ENCODE data around the gene PTPRR.

PTPRR gene

GRCh38 chr12:70711831-70712230, 208.7 kb downstream of the PTPRR start:
- H3K4me3 ChIP-seq (ENCODE audit: low read length), result no peak overlapping the region
- H3K9me3 ChIP-seq (replicated peaks; ENCODE audit: low read length), result no peaks in the 10 kb centered on the region
- no peak overlapping the region for H3K9ac ChIP-seq (ENCODE audit: low read depth, low read length)
- H3K4me2 ChIP-seq (ENCODE audit: low read length), result no peak overlapping the region
- H3K27me3 ChIP-seq (ENCODE audit: control insufficient read depth, insufficient read depth, low read length), result no peaks in the 10 kb centered on the region
- H3K4me1 ChIP-seq (ENCODE audit: control insufficient read depth, insufficient read depth, low read length), result no peaks in the 10 kb centered on the region
- H3K36me3 ChIP-seq (ENCODE audit: insufficient read depth, low read length), result no peaks in the 10 kb centered on the region

GRCh38 chr12:70709022-70709421, 211.5 kb downstream of the PTPRR start:
- H3K4me1 ChIP-seq (ENCODE audit: control insufficient read depth, insufficient read depth, low read length), result no peaks in the 10 kb centered on the region
- H3K9me3 ChIP-seq (replicated peaks; ENCODE audit: low read length), result no peaks in the 10 kb centered on the region
- no peak overlapping the region for H3K4me2 ChIP-seq (ENCODE audit: low read length)
- no peak overlapping the region for H3K9ac ChIP-seq (ENCODE audit: low read depth, low read length)
- H3K4me3 ChIP-seq (ENCODE audit: low read length), result no peak overlapping the region
- H3K27me3 ChIP-seq (ENCODE audit: control insufficient read depth, insufficient read depth, low read length), result no peaks in the 10 kb centered on the region
- no peaks in the 10 kb centered on the region for H3K36me3 ChIP-seq (ENCODE audit: insufficient read depth, low read length)

- H3K4me3 ChIP-seq (ENCODE audit: low read length), result no peak overlapping the region
- no peaks in the 10 kb centered on the region for H3K9me3 ChIP-seq (replicated peaks; ENCODE audit: low read length)
- no peak overlapping the region for H3K4me2 ChIP-seq (ENCODE audit: low read length)
- H3K4me1 ChIP-seq (ENCODE audit: control insufficient read depth, insufficient read depth, low read length), result no peaks in the 10 kb centered on the region
- H3K27me3 ChIP-seq (ENCODE audit: control insufficient read depth, insufficient read depth, low read length), result no peaks in the 10 kb centered on the region
- H3K36me3 ChIP-seq (ENCODE audit: insufficient read depth, low read length), result no peaks in the 10 kb centered on the region
- H3K9ac ChIP-seq (ENCODE audit: low read depth, low read length), result no peak overlapping the region
Measured at GRCh38 chr12:70706611-70707010, 213.9 kb downstream of the PTPRR start.

- no peaks in the 10 kb centered on the region for H3K4me1 ChIP-seq (ENCODE audit: control insufficient read depth, insufficient read depth, low read length)
- H3K9me3 ChIP-seq (replicated peaks; ENCODE audit: low read length), result no peaks in the 10 kb centered on the region
- H3K4me3 ChIP-seq (ENCODE audit: low read length), result no peak overlapping the region
- no peaks in the 10 kb centered on the region for H3K27me3 ChIP-seq (ENCODE audit: control insufficient read depth, insufficient read depth, low read length)
- no peak overlapping the region for H3K4me2 ChIP-seq (ENCODE audit: low read length)
- no peak overlapping the region for H3K9ac ChIP-seq (ENCODE audit: low read depth, low read length)
- H3K36me3 ChIP-seq (ENCODE audit: insufficient read depth, low read length), result no peaks in the 10 kb centered on the region
Measured at GRCh38 chr12:70698345-70698744, 222.2 kb downstream of the PTPRR start.

GRCh38 chr12:70695361-70696023, 225.0 kb downstream of the PTPRR start:
- no peaks in the 10 kb centered on the region for H3K9me3 ChIP-seq (replicated peaks; ENCODE audit: low read length)
- no peaks in the 10 kb centered on the region for H3K36me3 ChIP-seq (ENCODE audit: insufficient read depth, low read length)
- peaks cover 8% of the 10 kb centered on the region for H3K4me1 ChIP-seq (ENCODE audit: control insufficient read depth, insufficient read depth, low read length)
- H3K4me2 ChIP-seq (ENCODE audit: low read length), result no peak overlapping the region
- H3K4me3 ChIP-seq (ENCODE audit: low read length), result no peak overlapping the region
- H3K27me3 ChIP-seq (ENCODE audit: control insufficient read depth, insufficient read depth, low read length), result no peaks in the 10 kb centered on the region
- no peak overlapping the region for H3K9ac ChIP-seq (ENCODE audit: low read depth, low read length)

GRCh38 chr12:70692681-70693288, 227.8 kb downstream of the PTPRR start:
- H3K9me3 ChIP-seq (replicated peaks; ENCODE audit: low read length), result no peaks in the 10 kb centered on the region
- H3K9ac ChIP-seq (ENCODE audit: low read depth, low read length), result no peak overlapping the region
- no peaks in the 10 kb centered on the region for H3K36me3 ChIP-seq (ENCODE audit: insufficient read depth, low read length)
- H3K4me2 ChIP-seq (ENCODE audit: low read length), result no peak overlapping the region
- H3K4me1 ChIP-seq (ENCODE audit: control insufficient read depth, insufficient read depth, low read length), result peaks cover 8% of the 10 kb centered on the region
- no peak overlapping the region for H3K4me3 ChIP-seq (ENCODE audit: low read length)
- H3K27me3 ChIP-seq (ENCODE audit: control insufficient read depth, insufficient read depth, low read length), result no peaks in the 10 kb centered on the region

GRCh38 chr12:70691018-70691672, 229.4 kb downstream of the PTPRR start:
- peaks cover 8% of the 10 kb centered on the region for H3K4me1 ChIP-seq (ENCODE audit: control insufficient read depth, insufficient read depth, low read length)
- no peaks in the 10 kb centered on the region for H3K36me3 ChIP-seq (ENCODE audit: insufficient read depth, low read length)
- no peak overlapping the region for H3K4me3 ChIP-seq (ENCODE audit: low read length)
- H3K9me3 ChIP-seq (replicated peaks; ENCODE audit: low read length), result no peaks in the 10 kb centered on the region
- H3K27me3 ChIP-seq (ENCODE audit: control insufficient read depth, insufficient read depth, low read length), result no peaks in the 10 kb centered on the region
- H3K4me2 ChIP-seq (ENCODE audit: low read length), result peak overlapping the region; percentile 9
- H3K9ac ChIP-seq (ENCODE audit: low read depth, low read length), result no peak overlapping the region

- Histone ChIP-seq H3K4me1 (ENCODE audit: control insufficient read depth, insufficient read depth, low read length) (peaks cover 8% of the 10 kb centered on the region), H3K4me3 (ENCODE audit: low read length) (no peak overlapping the region), H3K4me2 (ENCODE audit: low read length) (no peak overlapping the region), H3K9me3 (replicated peaks; ENCODE audit: low read length) (no peaks in the 10 kb centered on the region), H3K9ac (ENCODE audit: low read depth, low read length) (no peak overlapping the region), H3K36me3 (ENCODE audit: insufficient read depth, low read length) (no peaks in the 10 kb centered on the region), H3K27me3 (ENCODE audit: control insufficient read depth, insufficient read depth, low read length) (no peaks in the 10 kb centered on the region)
Measured at GRCh38 chr12:70686907-70687306, 233.6 kb downstream of the PTPRR start.

- Histone ChIP-seq H3K36me3 (ENCODE audit: insufficient read depth, low read length) (no peaks in the 10 kb centered on the region), H3K9ac (ENCODE audit: low read depth, low read length) (no peak overlapping the region), H3K4me1 (ENCODE audit: control insufficient read depth, insufficient read depth, low read length) (peaks cover 4% of the 10 kb centered on the region)
Measured at GRCh38 chr12:70686299-70686698, 234.2 kb downstream of the PTPRR start.

GRCh38 chr12:70683976-70684375, 236.6 kb downstream of the PTPRR start:
- no peak overlapping the region for H3K9ac ChIP-seq (ENCODE audit: low read depth, low read length)
- H3K4me3 ChIP-seq (ENCODE audit: low read length), result no peak overlapping the region
- H3K4me2 ChIP-seq (ENCODE audit: low read length), result no peak overlapping the region
- H3K9me3 ChIP-seq (replicated peaks; ENCODE audit: low read length), result no peaks in the 10 kb centered on the region
- no peaks in the 10 kb centered on the region for H3K4me1 ChIP-seq (ENCODE audit: control insufficient read depth, insufficient read depth, low read length)
- no peaks in the 10 kb centered on the region for H3K27me3 ChIP-seq (ENCODE audit: control insufficient read depth, insufficient read depth, low read length)
- no peaks in the 10 kb centered on the region for H3K36me3 ChIP-seq (ENCODE audit: insufficient read depth, low read length)

More at GRCh38 chr12:70686299-70686698, 234.2 kb downstream of the PTPRR start:
- H3K4me2 ChIP-seq (ENCODE audit: low read length), result no peak overlapping the region
- H3K27me3 ChIP-seq (ENCODE audit: control insufficient read depth, insufficient read depth, low read length), result no peaks in the 10 kb centered on the region
- H3K9me3 ChIP-seq (replicated peaks; ENCODE audit: low read length), result no peaks in the 10 kb centered on the region
- no peak overlapping the region for H3K4me3 ChIP-seq (ENCODE audit: low read length)

GRCh38 chr12:70671698-70672097, 248.8 kb downstream of the PTPRR start:
- Histone ChIP-seq H3K4me3 (ENCODE audit: low read length) (no peak overlapping the region), H3K9ac (ENCODE audit: low read depth, low read length) (no peak overlapping the region), H3K9me3 (replicated peaks; ENCODE audit: low read length) (no peaks in the 10 kb centered on the region), H3K4me1 (ENCODE audit: control insufficient read depth, insufficient read depth, low read length) (no peaks in the 10 kb centered on the region), H3K36me3 (ENCODE audit: insufficient read depth, low read length) (no peaks in the 10 kb centered on the region), H3K27me3 (ENCODE audit: control insufficient read depth, insufficient read depth, low read length) (no peaks in the 10 kb centered on the region), H3K4me2 (ENCODE audit: low read length) (no peak overlapping the region)

GRCh38 chr12:70670948-70671347, 249.6 kb downstream of the PTPRR start:
- Histone ChIP-seq H3K27me3 (ENCODE audit: control insufficient read depth, insufficient read depth, low read length) (no peaks in the 10 kb centered on the region), H3K4me1 (ENCODE audit: control insufficient read depth, insufficient read depth, low read length) (no peaks in the 10 kb centered on the region), H3K36me3 (ENCODE audit: insufficient read depth, low read length) (no peaks in the 10 kb centered on the region), H3K4me2 (ENCODE audit: low read length) (no peak overlapping the region), H3K4me3 (ENCODE audit: low read length) (no peak overlapping the region), H3K9me3 (replicated peaks; ENCODE audit: low read length) (no peaks in the 10 kb centered on the region), H3K9ac (ENCODE audit: low read depth, low read length) (no peak overlapping the region)

Data from skeletal muscle satellite cell (primary cell).